Measurements from ENCODE around the gene NKAIN4.
"Not testable (repeated sequence)": the region's sequence is repeated elsewhere in the genome, so short reads cannot be mapped to it uniquely, and the experiment has no call there.

The NKAIN4 gene

GRCh38 chr20:63236116-63236837, 18.0 kb downstream of the NKAIN4 start:
- DNase-seq (ENCODE audit: low spot score) = no peak

GRCh38 chr20:63235399-63235983, 18.8 kb downstream of the NKAIN4 start, which contains the start of gene BIRC7:
BIRC7 (plus strand) TSS chr20:63235905; CDS start chr20:63236097, 192 bp downstream.
- no peak for DNase-seq (ENCODE audit: low spot score)

GRCh38 chr20:63234693-63235398, 19.4 kb downstream of the NKAIN4 start:
- DNase-seq (ENCODE audit: low spot score) = no peak

- DNase-seq (ENCODE audit: low spot score) = no peak
Observed at GRCh38 chr20:63233924-63234323, 20.3 kb downstream of the NKAIN4 start.

- DNase-seq (ENCODE audit: low spot score) = no peak
Observed at GRCh38 chr20:63233061-63233344, 21.3 kb downstream of the NKAIN4 start.

- DNase-seq (ENCODE audit: low spot score) = no peak
Observed at GRCh38 chr20:63232235-63233060, 21.8 kb downstream of the NKAIN4 start.

- DNase-seq (ENCODE audit: low spot score) = no peak
Observed at GRCh38 chr20:63230800-63231268, 23.4 kb downstream of the NKAIN4 start.

- no peak for DNase-seq (ENCODE audit: low spot score)
Observed at GRCh38 chr20:63228806-63229205, 25.5 kb downstream of the NKAIN4 start.

GRCh38 chr20:63227260-63227659, 27.0 kb downstream of the NKAIN4 start:
- no peak for DNase-seq (ENCODE audit: low spot score)

GRCh38 chr20:63226042-63226943, 28.0 kb downstream of the NKAIN4 start:
- no peak for DNase-seq (ENCODE audit: low spot score)

- no peak for DNase-seq (ENCODE audit: low spot score)
Observed at GRCh38 chr20:63225082-63225454, 29.2 kb downstream of the NKAIN4 start.

GRCh38 chr20:63224412-63225081, 29.7 kb downstream of the NKAIN4 start:
- DNase-seq (ENCODE audit: low spot score) = no peak

- DNase-seq (ENCODE audit: low spot score) = no peak
Observed at GRCh38 chr20:63223826-63224207, 30.4 kb downstream of the NKAIN4 start.

GRCh38 chr20:63223121-63223825, 31.0 kb downstream of the NKAIN4 start:
- no peak for DNase-seq (ENCODE audit: low spot score)

GRCh38 chr20:63222541-63222940, 31.7 kb downstream of the NKAIN4 start:
- DNase-seq (ENCODE audit: low spot score) = no peak

- not testable (repeated sequence) for DNase-seq (ENCODE audit: low spot score)
Observed at GRCh38 chr20:63221400-63222053, 32.7 kb downstream of the NKAIN4 start.

GRCh38 chr20:63220696-63221399, 33.4 kb downstream of the NKAIN4 start:
- DNase-seq (ENCODE audit: low spot score) = no peak

GRCh38 chr20:63219866-63220521, 34.3 kb downstream of the NKAIN4 start:
- DNase-seq (ENCODE audit: low spot score) = peak; percentile 67
